GM19452 (cell line): ENCODE results near the gene FUT9.
"Not testable (repeated sequence)": the region's sequence is repeated elsewhere in the genome, so short reads cannot be mapped to it uniquely, and the experiment has no call there.

Experiments used
- ATAC-seq: cut with Tn5 transposase; IDR thresholded peaks from one replicate; pipeline ENCODE4 v1.9.1; 2021; ENCODE audit not compliant: unreplicated experiment

Gene FUT9

GRCh38 chr6:96184798-96185197 is 169.0 kb downstream of the FUT9 start:
- ATAC-seq: no peak

- no peak for ATAC-seq
These were observed 170.3 kb downstream of the FUT9 start for GRCh38 chr6:96186094-96186493.

GRCh38 chr6:96186516-96187195 is 170.9 kb downstream of the FUT9 start:
- ATAC-seq: no peak

GRCh38 chr6:96194675-96195074 is 178.9 kb downstream of the FUT9 start:
- no peak for ATAC-seq

GRCh38 chr6:96195272-96195671 is 179.5 kb downstream of the FUT9 start:
- no peak for ATAC-seq

DNA sequence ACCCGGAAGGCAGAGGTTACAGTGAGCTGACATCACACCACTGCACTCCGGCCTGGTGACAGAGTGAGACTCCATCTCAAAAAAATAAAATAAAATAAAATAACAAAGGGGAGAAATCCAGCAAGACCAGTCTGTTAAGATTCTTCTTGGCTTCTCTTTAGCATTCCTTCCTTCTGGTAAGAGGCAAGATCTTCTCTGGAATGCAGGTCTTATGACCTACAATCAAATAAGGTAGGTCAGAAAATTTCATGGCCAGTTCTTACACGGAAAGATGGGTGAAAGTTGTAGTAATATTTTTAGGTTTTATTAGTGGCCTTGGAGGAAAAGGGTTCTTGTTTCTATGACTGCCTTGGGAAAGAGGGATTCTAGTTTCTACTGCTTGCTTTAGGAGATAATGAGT is 180.9 kb downstream of the FUT9 start:
- ATAC-seq: no peak

DNA sequence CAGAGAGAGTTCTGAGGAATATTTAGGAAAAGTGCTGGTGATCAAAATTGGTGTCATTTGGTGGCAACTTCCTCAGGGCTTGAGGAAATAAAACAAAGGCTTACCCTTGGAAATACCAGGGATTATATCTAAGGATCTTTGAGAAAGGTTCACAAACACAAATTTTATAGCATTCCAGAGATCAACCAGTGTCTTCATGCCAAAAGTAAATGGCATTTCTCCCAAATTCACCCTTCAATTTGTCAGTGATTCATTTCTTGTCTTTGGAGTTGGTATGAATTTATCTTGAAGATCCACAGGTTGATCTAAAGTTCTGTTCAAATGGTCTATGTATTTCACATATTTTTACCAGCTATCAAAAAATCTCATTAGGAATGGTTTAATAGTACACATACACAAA is 181.5 kb downstream of the FUT9 start:
- no peak for ATAC-seq

GRCh38 chr6:96202571-96202970 is 186.8 kb downstream of the FUT9 start:
- ATAC-seq: no peak

GRCh38 chr6:96211341-96211740 is 195.6 kb downstream of the FUT9 start:
- no peak for ATAC-seq

GRCh38 chr6:96212066-96212465 is 196.3 kb downstream of the FUT9 start:
- no peak for ATAC-seq

GRCh38 chr6:96213784-96214183 is 198.0 kb downstream of the FUT9 start:
- no peak for ATAC-seq

DNA sequence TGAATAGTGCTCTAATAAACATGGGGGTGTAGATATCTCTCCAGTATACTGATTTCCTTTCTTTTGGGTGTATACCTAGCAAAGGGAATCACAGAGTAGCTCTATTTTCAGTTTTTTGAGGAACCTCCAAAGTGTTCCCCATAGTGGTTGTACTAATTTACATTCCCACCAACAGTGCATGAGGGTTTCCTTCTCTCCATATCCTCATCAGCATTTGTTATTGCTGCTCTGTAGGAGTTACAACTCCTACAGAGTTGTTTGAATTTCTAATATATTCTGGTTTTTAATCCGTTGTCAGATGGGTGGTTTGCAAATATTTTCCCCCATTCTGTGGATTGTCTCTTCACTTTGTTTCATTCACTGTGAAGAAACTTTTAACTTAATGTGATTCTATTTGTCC is 207.9 kb downstream of the FUT9 start:
- no peak for ATAC-seq

- no peak for ATAC-seq
These were observed 211.4 kb downstream of the FUT9 start for GRCh38 chr6:96227135-96227534.

- ATAC-seq: no peak
These were observed 218.7 kb downstream of the FUT9 start for GRCh38 chr6:96234444-96234843.

- ATAC-seq: no peak
These were observed 220.2 kb downstream of the FUT9 start for GRCh38 chr6:96235927-96236326.

- ATAC-seq: no peak
These were observed 220.7 kb downstream of the FUT9 start for GRCh38 chr6:96236471-96236870.

DNA sequence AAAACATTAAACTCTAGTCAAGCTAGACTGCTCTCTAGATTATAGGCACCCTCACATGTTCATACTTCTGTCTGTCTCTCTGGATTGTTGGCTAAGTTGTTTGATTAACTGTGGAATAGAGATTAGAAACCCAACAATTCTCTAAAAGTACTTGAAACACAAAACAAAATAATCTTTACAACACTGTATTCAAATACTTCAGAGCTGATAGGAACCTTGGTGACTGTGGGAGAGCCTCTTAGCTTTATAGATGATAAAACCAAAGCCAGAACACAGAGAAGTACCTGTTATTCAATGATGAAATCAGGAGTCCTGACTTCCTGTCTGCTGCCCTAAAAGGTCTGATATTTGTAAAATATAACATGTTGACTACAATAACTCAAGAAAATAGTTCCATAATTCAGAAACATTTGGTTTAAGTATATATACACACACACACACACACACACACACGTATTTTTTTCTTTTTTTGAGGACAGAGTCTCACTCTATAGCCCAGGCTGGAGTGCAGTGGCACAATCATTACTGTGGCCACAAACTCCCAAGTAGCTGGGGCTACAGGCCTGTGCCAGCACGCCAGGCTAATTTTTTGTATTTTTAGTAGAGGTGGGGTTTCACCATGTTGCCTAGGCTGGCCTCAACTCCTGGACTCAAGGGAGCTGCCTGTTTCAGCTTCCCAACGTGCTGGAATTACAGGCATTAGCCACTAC is 222.0 kb downstream of the FUT9 start:
- ATAC-seq: no peak

- ATAC-seq: no peak
These were observed 230.8 kb downstream of the FUT9 start for GRCh38 chr6:96246563-96246962.

DNA sequence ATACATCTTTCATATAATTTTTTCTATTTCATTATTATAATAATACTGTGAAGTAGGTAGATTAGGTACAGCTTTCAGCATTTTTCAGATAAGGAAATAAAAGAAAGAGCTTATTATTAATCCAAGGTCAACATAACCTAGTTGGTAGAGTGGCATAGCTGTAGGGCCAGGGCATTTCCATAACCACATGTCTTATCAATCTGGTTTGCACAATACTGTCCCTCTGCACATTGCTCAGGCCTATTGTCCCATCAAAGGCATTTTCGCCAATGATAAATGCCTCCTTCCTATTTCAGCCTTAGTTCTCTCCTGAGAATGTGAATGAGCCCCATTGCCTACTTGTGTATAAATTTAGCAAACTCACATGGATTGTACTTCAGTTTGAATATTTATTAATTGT is 234.0 kb downstream of the FUT9 start:
- no peak for ATAC-seq

DNA sequence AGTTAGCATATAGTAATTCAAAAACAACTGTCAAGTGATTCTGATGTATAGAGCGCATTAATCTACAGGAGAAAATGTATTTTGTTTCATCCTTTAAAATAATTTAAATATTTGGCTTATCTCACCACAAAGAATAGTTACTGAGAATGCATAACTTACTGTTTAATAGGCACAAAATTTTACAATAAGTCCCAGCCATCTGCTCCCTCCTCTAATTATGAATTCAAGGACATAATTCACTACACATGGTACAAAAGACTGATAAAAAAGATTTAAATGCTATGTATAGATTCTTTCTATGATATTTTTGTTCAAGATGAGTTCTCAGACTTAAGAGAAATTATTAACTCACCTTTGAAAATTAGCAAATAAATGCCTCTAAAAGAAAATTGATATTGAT is 242.0 kb downstream of the FUT9 start:
- ATAC-seq: no peak

DNA sequence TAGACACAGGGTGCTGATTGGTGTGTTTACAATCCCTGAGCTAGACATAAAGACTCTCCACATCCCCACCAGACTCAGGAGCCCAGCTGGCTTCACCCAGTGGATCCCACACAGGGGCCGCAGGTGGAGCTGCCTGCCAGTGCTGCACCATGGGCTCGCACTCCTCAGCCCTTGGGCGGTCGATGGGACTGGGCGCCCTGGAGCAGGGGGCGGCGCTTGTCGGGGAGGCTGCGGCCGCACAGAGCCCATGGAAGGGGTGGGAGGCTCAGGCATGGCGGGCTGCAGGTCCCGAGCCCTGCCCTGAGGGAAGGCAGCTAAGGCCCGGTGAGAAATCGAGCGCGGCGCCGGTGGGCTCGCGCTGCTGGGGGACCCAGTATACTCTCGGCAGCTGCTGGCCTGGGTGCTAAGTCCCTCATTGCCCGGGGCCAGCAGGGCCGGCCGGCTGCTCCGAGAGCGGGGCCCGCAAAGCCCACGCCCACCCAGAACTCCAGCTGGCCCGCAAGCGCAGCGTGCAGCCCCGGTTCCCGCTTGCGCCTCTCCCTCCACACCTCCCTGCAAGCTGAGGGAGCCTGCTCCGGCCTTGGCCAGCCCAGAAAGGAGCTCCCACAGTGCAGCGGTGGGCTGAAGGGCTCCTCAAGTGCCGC is 245.1 kb downstream of the FUT9 start:
- ATAC-seq: not testable (repeated sequence)
